ENCODE results near the gene FAM3A.

GRCh38 chrX:154506483-154507332, 9.3 kb downstream of the FAM3A start:
- TF ChIP-seq CTCF (IDR thresholded peaks at IDR 0.05; ENCODE audit: control extremely low read depth in 1 of 3, insufficient read depth in 1 of 3, low read depth in 1 of 3, low read length in 3 of 3), result no peak
- no peak for TF ChIP-seq EGR1 (IDR thresholded peaks at IDR 0.05; ENCODE audit: borderline replicate concordance, low read depth, low read length)
- TF ChIP-seq EZH2 (IDR thresholded peaks at IDR 0.05; ENCODE audit: low read depth, low read length, severe bottlenecking), result no peak

All from H1 (cell line).